Inflammatory macrophage (primary cell): Measurements from ENCODE around the gene CYB561A3.

ENCODE experiments used
- DNase-seq, 2 donors: peaks; one replicate each; pipeline ENCODE4 v3.0.0-alpha.2; 2020 to 2022

The CYB561A3 gene

GRCh38 chr11:61343792-61344745, 17.6 kb downstream of the CYB561A3 start:
- DNase-seq = no peak

- peak in 1 of 2 donors; percentile 34 for DNase-seq
Measured at GRCh38 chr11:61342207-61342803, 19.4 kb downstream of the CYB561A3 start.

GRCh38 chr11:61341706-61342105, 20.0 kb downstream of the CYB561A3 start:
- no peak for DNase-seq

GRCh38 chr11:61340979-61341378, 20.7 kb downstream of the CYB561A3 start:
- DNase-seq = peak; percentile 10 to 56

GRCh38 chr11:61339490-61339878, 22.2 kb downstream of the CYB561A3 start:
- DNase-seq = no peak

GRCh38 chr11:61338783-61339489, 22.7 kb downstream of the CYB561A3 start:
- DNase-seq = no peak

- peak; percentile 18 to 68 for DNase-seq
Measured at GRCh38 chr11:61337706-61338470, 23.8 kb downstream of the CYB561A3 start.

- peak; percentile 64 to 65 for DNase-seq
Measured at GRCh38 chr11:61336171-61336935, 25.3 kb downstream of the CYB561A3 start.

GRCh38 chr11:61335355-61335710, 26.3 kb downstream of the CYB561A3 start:
- no peak for DNase-seq

GRCh38 chr11:61334434-61335354, 27.0 kb downstream of the CYB561A3 start:
- DNase-seq = no peak

GRCh38 chr11:61333550-61334433, 27.9 kb downstream of the CYB561A3 start:
- peak in 1 of 2 donors; percentile 23 for DNase-seq

- peak; percentile 76 to 89 for DNase-seq
Measured at GRCh38 chr11:61332797-61333549, 28.7 kb downstream of the CYB561A3 start, which contains the start of the genes DDB1 and TKFC. Gene DDB1, minus strand, starts transcription at chr11:61333105. Its CDS starts 137 bp downstream, at chr11:61332968. Gene TKFC, plus strand, starts transcription at chr11:61333228. Its CDS starts 1,501 bp downstream, at chr11:61334729.

GRCh38 chr11:61332281-61332796, 29.3 kb downstream of the CYB561A3 start:
- DNase-seq = peak; percentile 2 to 12

- DNase-seq = peak; percentile 65 to 68
Measured at GRCh38 chr11:61331651-61332050, 30.0 kb downstream of the CYB561A3 start.

GRCh38 chr11:61329871-61330270, 31.8 kb downstream of the CYB561A3 start:
- no peak for DNase-seq

- no peak for DNase-seq
Measured at GRCh38 chr11:61328351-61328750, 33.3 kb downstream of the CYB561A3 start.

- DNase-seq = no peak
Measured at GRCh38 chr11:61327669-61328071, 34.0 kb downstream of the CYB561A3 start.
